ENCODE results near the gene AIPL1.

DNA sequence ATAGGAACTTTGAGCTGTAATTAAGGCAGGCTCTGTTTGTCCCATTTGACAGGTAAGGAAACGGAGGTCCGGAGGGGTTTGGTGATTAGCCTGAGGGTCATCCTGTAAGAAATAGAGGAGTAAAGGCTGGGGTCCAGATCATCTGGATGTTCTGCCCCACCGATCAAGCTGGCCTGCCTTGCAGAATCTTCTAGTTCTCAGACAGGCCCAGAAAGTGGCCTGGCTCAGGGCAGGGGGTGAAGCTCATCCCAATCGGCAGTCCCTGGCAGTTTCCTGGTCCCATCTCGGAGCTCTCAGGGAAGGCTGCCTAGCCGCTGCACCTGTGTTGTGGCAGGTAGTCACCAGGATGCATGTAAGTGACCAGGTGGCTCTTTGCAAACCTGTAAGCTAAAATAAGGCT lies 13.6 kb upstream of the AIPL1 start:
- TF ChIP-seq, protein P1, sequence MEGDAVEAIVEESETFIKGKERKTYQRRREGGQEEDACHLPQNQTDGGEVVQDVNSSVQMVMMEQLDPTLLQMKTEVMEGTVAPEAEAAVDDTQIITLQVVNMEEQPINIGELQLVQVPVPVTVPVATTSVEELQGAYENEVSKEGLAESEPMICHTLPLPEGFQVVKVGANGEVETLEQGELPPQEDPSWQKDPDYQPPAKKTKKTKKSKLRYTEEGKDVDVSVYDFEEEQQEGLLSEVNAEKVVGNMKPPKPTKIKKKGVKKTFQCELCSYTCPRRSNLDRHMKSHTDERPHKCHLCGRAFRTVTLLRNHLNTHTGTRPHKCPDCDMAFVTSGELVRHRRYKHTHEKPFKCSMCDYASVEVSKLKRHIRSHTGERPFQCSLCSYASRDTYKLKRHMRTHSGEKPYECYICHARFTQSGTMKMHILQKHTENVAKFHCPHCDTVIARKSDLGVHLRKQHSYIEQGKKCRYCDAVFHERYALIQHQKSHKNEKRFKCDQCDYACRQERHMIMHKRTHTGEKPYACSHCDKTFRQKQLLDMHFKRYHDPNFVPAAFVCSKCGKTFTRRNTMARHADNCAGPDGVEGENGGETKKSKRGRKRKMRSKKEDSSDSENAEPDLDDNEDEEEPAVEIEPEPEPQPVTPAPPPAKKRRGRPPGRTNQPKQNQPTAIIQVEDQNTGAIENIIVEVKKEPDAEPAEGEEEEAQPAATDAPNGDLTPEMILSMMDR (conservative IDR thresholded peaks at IDR 0.05; ENCODE audit: low read depth, low read length): no peak
- TF ChIP-seq EZH2 (IDR thresholded peaks at IDR 0.05; ENCODE audit: borderline replicate concordance, low read depth, low read length, poor library complexity, severe bottlenecking): no peak

All from A673 (cell line).